Neural cell (in vitro differentiated cells): ENCODE results near the gene BEND4.

ENCODE experiments used
- CTCF ChIP-seq: fragments of 450-650 bp; IDR thresholded peaks from 2 replicates; pipeline ENCODE4 v1.5.1; 2014; ENCODE audit warnings: antibody characterized with exemption, mild to moderate bottlenecking, moderate library complexity; ENCODE audit not compliant: poor library complexity, severe bottlenecking
- EP300 ChIP-seq: fragments of 450-650 bp; conservative IDR thresholded peaks from 2 replicates; pipeline ENCODE4 v1.6.1; 2014; ENCODE audit warnings: antibody characterized with exemption, mild to moderate bottlenecking, moderate library complexity; ENCODE audit not compliant: poor library complexity, severe bottlenecking
- EZH2 ChIP-seq: fragments of 200-600, 300-800 bp; shearing (Covaris generic), sonication (generic); IDR thresholded peaks from 2 replicates; pipeline ENCODE4 v1.6.1; 2014; ENCODE audit warnings: antibody characterized with exemption, low read length, borderline replicate concordance, mild to moderate bottlenecking; ENCODE audit not compliant: insufficient read depth, poor library complexity, severe bottlenecking
- MXI1 ChIP-seq: fragments of 450-650 bp; conservative IDR thresholded peaks from 2 replicates; pipeline ENCODE4 v1.6.1; 2014; ENCODE audit warnings: antibody characterized with exemption, mild to moderate bottlenecking; ENCODE audit not compliant: poor library complexity, severe bottlenecking
- POLR2AphosphoS5 ChIP-seq: IDR thresholded peaks from 2 replicates; pipeline ENCODE4 v1.6.1; 2012
- RAD21 ChIP-seq: fragments of 450-650 bp; conservative IDR thresholded peaks from 2 replicates; pipeline ENCODE4 v1.6.1; 2014; ENCODE audit warnings: antibody characterized with exemption, mild to moderate bottlenecking, moderate library complexity
- SMC3 ChIP-seq: fragments of 450-650 bp; conservative IDR thresholded peaks from 2 replicates; pipeline ENCODE4 v1.6.1; 2014; ENCODE audit warnings: antibody characterized with exemption, mild to moderate bottlenecking, moderate library complexity; ENCODE audit not compliant: poor library complexity
- TAF1 ChIP-seq: IDR thresholded peaks from 2 replicates; pipeline ENCODE4 v1.6.1; 2012; ENCODE audit warnings: low read depth
- TF ChIP-seq, protein P1 (sequence below): IDR thresholded peaks from 2 replicates; pipeline ENCODE4 v1.6.1; 2012; ENCODE audit warnings: borderline replicate concordance

DNA sequence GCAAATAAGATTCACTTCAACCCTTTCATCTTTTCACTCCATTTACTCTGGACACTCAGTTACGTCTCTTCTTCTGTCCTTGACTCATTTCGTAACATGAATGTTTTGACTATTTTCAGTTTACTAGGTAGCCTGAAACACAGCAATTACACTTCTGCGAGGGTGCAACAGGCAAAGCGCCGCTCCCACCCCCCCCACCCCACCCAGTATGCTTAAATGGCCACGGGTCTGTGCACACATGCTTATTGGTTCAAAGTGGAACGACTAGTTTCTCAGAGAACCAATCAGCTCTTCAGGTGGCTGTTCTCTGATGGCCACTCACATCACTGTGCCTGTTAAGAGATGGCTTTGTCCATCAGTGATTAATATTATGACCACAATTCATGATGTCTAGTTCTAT, 3.5 kb downstream of the BEND4 start:
- TF ChIP-seq SMC3 (no peak), CTCF (no peak), RAD21 (no peak), EP300 (no peak), TAF1 (no peak), EZH2 (no peak), POLR2AphosphoS5 (no peak), MXI1 (no peak)
- TF ChIP-seq, protein P1, sequence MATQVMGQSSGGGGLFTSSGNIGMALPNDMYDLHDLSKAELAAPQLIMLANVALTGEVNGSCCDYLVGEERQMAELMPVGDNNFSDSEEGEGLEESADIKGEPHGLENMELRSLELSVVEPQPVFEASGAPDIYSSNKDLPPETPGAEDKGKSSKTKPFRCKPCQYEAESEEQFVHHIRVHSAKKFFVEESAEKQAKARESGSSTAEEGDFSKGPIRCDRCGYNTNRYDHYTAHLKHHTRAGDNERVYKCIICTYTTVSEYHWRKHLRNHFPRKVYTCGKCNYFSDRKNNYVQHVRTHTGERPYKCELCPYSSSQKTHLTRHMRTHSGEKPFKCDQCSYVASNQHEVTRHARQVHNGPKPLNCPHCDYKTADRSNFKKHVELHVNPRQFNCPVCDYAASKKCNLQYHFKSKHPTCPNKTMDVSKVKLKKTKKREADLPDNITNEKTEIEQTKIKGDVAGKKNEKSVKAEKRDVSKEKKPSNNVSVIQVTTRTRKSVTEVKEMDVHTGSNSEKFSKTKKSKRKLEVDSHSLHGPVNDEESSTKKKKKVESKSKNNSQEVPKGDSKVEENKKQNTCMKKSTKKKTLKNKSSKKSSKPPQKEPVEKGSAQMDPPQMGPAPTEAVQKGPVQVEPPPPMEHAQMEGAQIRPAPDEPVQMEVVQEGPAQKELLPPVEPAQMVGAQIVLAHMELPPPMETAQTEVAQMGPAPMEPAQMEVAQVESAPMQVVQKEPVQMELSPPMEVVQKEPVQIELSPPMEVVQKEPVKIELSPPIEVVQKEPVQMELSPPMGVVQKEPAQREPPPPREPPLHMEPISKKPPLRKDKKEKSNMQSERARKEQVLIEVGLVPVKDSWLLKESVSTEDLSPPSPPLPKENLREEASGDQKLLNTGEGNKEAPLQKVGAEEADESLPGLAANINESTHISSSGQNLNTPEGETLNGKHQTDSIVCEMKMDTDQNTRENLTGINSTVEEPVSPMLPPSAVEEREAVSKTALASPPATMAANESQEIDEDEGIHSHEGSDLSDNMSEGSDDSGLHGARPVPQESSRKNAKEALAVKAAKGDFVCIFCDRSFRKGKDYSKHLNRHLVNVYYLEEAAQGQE = no peak
